Measurements from ENCODE around the gene MSX1.
A peak's percentile ranks its signal among the peaks of the same experiment; 100 is the strongest.

MSX1 gene

DNA sequence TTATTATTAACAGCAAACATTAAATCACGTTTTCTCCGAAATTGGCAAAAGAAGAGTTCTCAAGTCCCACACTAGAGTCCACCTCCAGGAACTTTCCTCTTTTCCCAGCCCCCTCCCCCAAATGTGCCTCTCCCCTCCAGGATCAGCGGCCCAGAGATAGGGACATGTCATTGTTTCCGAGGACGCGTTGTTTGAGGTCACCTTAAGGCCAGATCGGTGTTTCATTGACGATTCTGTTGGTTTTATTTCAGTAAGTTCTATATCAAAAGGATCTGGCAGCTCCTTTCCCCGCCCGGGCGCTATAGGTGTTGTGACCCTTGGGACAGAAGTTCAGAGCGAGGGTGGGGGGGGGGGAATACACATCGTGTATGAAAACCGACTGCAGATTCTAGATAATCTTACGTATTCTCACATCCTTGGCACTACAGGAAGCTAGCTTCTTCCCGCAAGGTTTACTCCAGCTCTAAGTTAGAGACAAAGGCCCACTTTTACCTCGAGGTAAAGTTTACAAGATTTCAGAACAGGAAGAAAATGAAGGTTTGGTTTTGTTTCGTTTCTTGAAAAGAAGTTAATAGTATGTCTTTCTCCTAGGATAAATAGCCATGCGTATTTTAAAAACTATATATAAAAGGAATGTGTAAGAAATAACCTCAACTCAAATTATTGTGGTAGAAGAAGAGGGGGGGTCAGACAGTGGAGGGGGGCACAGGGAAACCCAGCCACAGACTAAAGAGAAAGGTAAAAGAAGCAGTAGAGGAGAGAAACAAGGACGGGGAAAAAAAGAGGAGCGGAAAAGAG is 739 bp upstream of the MSX1 start:
- H3K14ac ChIP-seq (ENCODE audit: low read length) = no peak overlapping the region
- H3K23ac ChIP-seq (ENCODE audit: low read length) = no peak overlapping the region
- H3K4me1 ChIP-seq (ENCODE audit: control insufficient read depth in 1 of 2, insufficient read depth in 2 of 2, low read length in 2 of 2) = peaks cover 16 to 29% of the 10 kb centered on the region in 2 experiments
- peaks cover 14% of the 10 kb centered on the region for H3K79me1 ChIP-seq (ENCODE audit: low read length)
- no peaks in the 10 kb centered on the region for H3K9me3 ChIP-seq (ENCODE audit: insufficient read depth, low read depth, low read length)
- H3K9ac ChIP-seq (ENCODE audit: low read length) = no peak overlapping the region
- no peak overlapping the region for H3K4ac ChIP-seq (ENCODE audit: low read depth, low read length)
- H3K4me2 ChIP-seq (ENCODE audit: low read length) = peak overlapping the region; percentile 72
- H3K36me3 ChIP-seq (ENCODE audit: control insufficient read depth in 1 of 2, insufficient read depth in 2 of 2, low read length in 2 of 2) = peaks cover 18 to 19% of the 10 kb centered on the region in 2 experiments
- no CpG with 5 or more reads among the region's 21 CpGs for WGBS (ENCODE audit: extremely low coverage, insufficient coverage, insufficient read length)
- no peak overlapping the region for H3K18ac ChIP-seq (ENCODE audit: low read length)
- H3K4me3 ChIP-seq (ENCODE audit: low read depth, low read length) = no peak overlapping the region
- H3K27me3 ChIP-seq (ENCODE audit: insufficient read depth, low read length) = peaks cover 44% of the 10 kb centered on the region
- no peak overlapping the region for H2BK120ac ChIP-seq (ENCODE audit: insufficient read depth, low read length, poor library complexity)
- H2BK12ac ChIP-seq (ENCODE audit: low read length) = no peak overlapping the region
- peaks cover 4% of the 10 kb centered on the region for H3K79me2 ChIP-seq (ENCODE audit: control insufficient read depth, insufficient read depth, low read length, poor library complexity)
- no peak overlapping the region for H2BK5ac ChIP-seq (ENCODE audit: low read depth, low read length, poor library complexity)
- H2AK5ac ChIP-seq (ENCODE audit: low read length) = no peak overlapping the region
- H4K8ac ChIP-seq (ENCODE audit: low read depth, low read length) = no peak overlapping the region
- DNase-seq = no peak
- no peak overlapping the region for H4K12ac ChIP-seq (ENCODE audit: low read depth, low read length)
- H2AFZ ChIP-seq (ENCODE audit: insufficient read depth, low read length, poor library complexity) = no peak overlapping the region
- H3K27ac ChIP-seq (ENCODE audit: low read depth, low read length) = no peak overlapping the region
- H4K91ac ChIP-seq (ENCODE audit: low read depth, low read length) = no peak overlapping the region

DNA sequence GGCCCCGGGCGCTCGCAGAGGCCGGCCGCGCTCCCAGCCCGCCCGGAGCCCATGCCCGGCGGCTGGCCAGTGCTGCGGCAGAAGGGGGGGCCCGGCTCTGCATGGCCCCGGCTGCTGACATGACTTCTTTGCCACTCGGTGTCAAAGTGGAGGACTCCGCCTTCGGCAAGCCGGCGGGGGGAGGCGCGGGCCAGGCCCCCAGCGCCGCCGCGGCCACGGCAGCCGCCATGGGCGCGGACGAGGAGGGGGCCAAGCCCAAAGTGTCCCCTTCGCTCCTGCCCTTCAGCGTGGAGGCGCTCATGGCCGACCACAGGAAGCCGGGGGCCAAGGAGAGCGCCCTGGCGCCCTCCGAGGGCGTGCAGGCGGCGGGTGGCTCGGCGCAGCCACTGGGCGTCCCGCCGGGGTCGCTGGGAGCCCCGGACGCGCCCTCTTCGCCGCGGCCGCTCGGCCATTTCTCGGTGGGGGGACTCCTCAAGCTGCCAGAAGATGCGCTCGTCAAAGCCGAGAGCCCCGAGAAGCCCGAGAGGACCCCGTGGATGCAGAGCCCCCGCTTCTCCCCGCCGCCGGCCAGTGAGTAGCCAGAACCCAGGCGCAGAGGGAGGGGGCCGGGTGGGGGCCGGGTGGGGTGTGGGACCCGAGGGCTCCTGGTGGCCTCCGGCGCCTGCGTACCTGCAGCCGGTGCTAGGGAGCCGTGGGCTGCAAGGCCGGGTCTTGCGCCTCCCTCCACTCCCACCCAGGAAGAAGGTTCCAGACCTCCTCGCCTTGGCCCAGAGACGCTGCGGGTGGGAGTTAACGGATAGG is 534 bp downstream of the MSX1 start:
- Histone ChIP-seq H2AFZ (ENCODE audit: insufficient read depth, low read length, poor library complexity) (peak overlapping the region; percentile 32), H3K23ac (ENCODE audit: low read length) (no peak overlapping the region), H3K4me1 (ENCODE audit: control insufficient read depth in 1 of 2, insufficient read depth in 2 of 2, low read length in 2 of 2) (peaks cover 16 to 32% of the 10 kb centered on the region in 2 experiments), H3K4me2 (ENCODE audit: low read length) (peak overlapping the region; percentile 72), H3K9ac (ENCODE audit: low read length) (peak overlapping the region; percentile 95), H3K4me3 (ENCODE audit: low read depth, low read length) (peak overlapping the region; percentile 86), H2AK5ac (ENCODE audit: low read length) (peak overlapping the region; percentile 20), H3K27ac (ENCODE audit: low read depth, low read length) (peak overlapping the region; percentile 33), H3K79me1 (ENCODE audit: low read length) (peaks cover 15% of the 10 kb centered on the region), H2BK120ac (ENCODE audit: insufficient read depth, low read length, poor library complexity) (peak overlapping the region; percentile 54), H3K36me3 (ENCODE audit: control insufficient read depth in 1 of 2, insufficient read depth in 2 of 2, low read length in 2 of 2) (peaks cover 18 to 19% of the 10 kb centered on the region in 2 experiments), H4K8ac (ENCODE audit: low read depth, low read length) (peak overlapping the region; percentile 17), H3K27me3 (ENCODE audit: insufficient read depth, low read length) (peaks cover 44% of the 10 kb centered on the region), H2BK12ac (ENCODE audit: low read length) (peak overlapping the region; percentile 11), H3K14ac (ENCODE audit: low read length) (peak overlapping the region; percentile 88), H2BK5ac (ENCODE audit: low read depth, low read length, poor library complexity) (peak overlapping the region; percentile 70), H4K12ac (ENCODE audit: low read depth, low read length) (peak overlapping the region; percentile 32), H3K18ac (ENCODE audit: low read length) (peak overlapping the region; percentile 95), H3K4ac (ENCODE audit: low read depth, low read length) (peak overlapping the region; percentile 43), H3K9me3 (ENCODE audit: insufficient read depth, low read depth, low read length) (no peaks in the 10 kb centered on the region), H3K79me2 (ENCODE audit: control insufficient read depth, insufficient read depth, low read length, poor library complexity) (peaks cover 4% of the 10 kb centered on the region), H4K91ac (ENCODE audit: low read depth, low read length) (peak overlapping the region; percentile 85)
- WGBS (ENCODE audit: extremely low coverage, insufficient coverage, insufficient read length) = no CpG with 5 or more reads among the region's 80 CpGs
- no peak for DNase-seq

- H3K23ac ChIP-seq (ENCODE audit: low read length) = no peak overlapping the region
- H3K4me1 ChIP-seq (ENCODE audit: control insufficient read depth in 1 of 2, insufficient read depth in 2 of 2, low read length in 2 of 2) = peaks cover 22 to 38% of the 10 kb centered on the region in 2 experiments
- H2AK5ac ChIP-seq (ENCODE audit: low read length) = no peak overlapping the region
- no peak overlapping the region for H4K12ac ChIP-seq (ENCODE audit: low read depth, low read length)
- no peak for DNase-seq
- no peak overlapping the region for H2BK120ac ChIP-seq (ENCODE audit: insufficient read depth, low read length, poor library complexity)
- peaks cover 4% of the 10 kb centered on the region for H3K79me2 ChIP-seq (ENCODE audit: control insufficient read depth, insufficient read depth, low read length, poor library complexity)
- peaks cover 21% of the 10 kb centered on the region for H3K79me1 ChIP-seq (ENCODE audit: low read length)
- H4K8ac ChIP-seq (ENCODE audit: low read depth, low read length) = no peak overlapping the region
- WGBS (ENCODE audit: extremely low coverage, insufficient coverage, insufficient read length) = no CpG with 5 or more reads among the region's 39 CpGs
- H3K9me3 ChIP-seq (ENCODE audit: insufficient read depth, low read depth, low read length) = no peaks in the 10 kb centered on the region
- H3K27ac ChIP-seq (ENCODE audit: low read depth, low read length) = no peak overlapping the region
- no peak overlapping the region for H2AFZ ChIP-seq (ENCODE audit: insufficient read depth, low read length, poor library complexity)
- no peak overlapping the region for H4K91ac ChIP-seq (ENCODE audit: low read depth, low read length)
- peaks cover 18 to 19% of the 10 kb centered on the region in 2 experiments for H3K36me3 ChIP-seq (ENCODE audit: control insufficient read depth in 1 of 2, insufficient read depth in 2 of 2, low read length in 2 of 2)
- H2BK5ac ChIP-seq (ENCODE audit: low read depth, low read length, poor library complexity) = no peak overlapping the region
- H3K4me2 ChIP-seq (ENCODE audit: low read length) = peak overlapping the region; percentile 72
- peak overlapping the region; percentile 86 for H3K4me3 ChIP-seq (ENCODE audit: low read depth, low read length)
- H3K9ac ChIP-seq (ENCODE audit: low read length) = peak overlapping the region; percentile 95
- peak overlapping the region; percentile 20 for H3K18ac ChIP-seq (ENCODE audit: low read length)
- peaks cover 42% of the 10 kb centered on the region for H3K27me3 ChIP-seq (ENCODE audit: insufficient read depth, low read length)
- no peak overlapping the region for H3K4ac ChIP-seq (ENCODE audit: low read depth, low read length)
- H2BK12ac ChIP-seq (ENCODE audit: low read length) = no peak overlapping the region
- H3K14ac ChIP-seq (ENCODE audit: low read length) = peak overlapping the region; percentile 22
Measured at GRCh38 chr4:4860600-4861389, 1.3 kb downstream of the MSX1 start.

GRCh38 chr4:4861390-4862018 is 2.0 kb downstream of the MSX1 start:
- Histone ChIP-seq H3K79me2 (ENCODE audit: control insufficient read depth, insufficient read depth, low read length, poor library complexity) (peaks cover 4% of the 10 kb centered on the region), H4K12ac (ENCODE audit: low read depth, low read length) (no peak overlapping the region), H3K4me2 (ENCODE audit: low read length) (peak overlapping the region; percentile 72), H4K8ac (ENCODE audit: low read depth, low read length) (no peak overlapping the region), H3K9ac (ENCODE audit: low read length) (peak overlapping the region; percentile 95), H2BK5ac (ENCODE audit: low read depth, low read length, poor library complexity) (no peak overlapping the region), H2AFZ (ENCODE audit: insufficient read depth, low read length, poor library complexity) (no peak overlapping the region), H3K79me1 (ENCODE audit: low read length) (peaks cover 26% of the 10 kb centered on the region), H3K27ac (ENCODE audit: low read depth, low read length) (no peak overlapping the region), H3K23ac (ENCODE audit: low read length) (no peak overlapping the region), H2BK12ac (ENCODE audit: low read length) (no peak overlapping the region), H3K18ac (ENCODE audit: low read length) (peak overlapping the region; percentile 41), H3K27me3 (ENCODE audit: insufficient read depth, low read length) (peaks cover 38% of the 10 kb centered on the region), H3K14ac (ENCODE audit: low read length) (no peak overlapping the region), H3K4me1 (ENCODE audit: control insufficient read depth in 1 of 2, insufficient read depth in 2 of 2, low read length in 2 of 2) (peaks cover 20 to 38% of the 10 kb centered on the region in 2 experiments), H3K36me3 (ENCODE audit: control insufficient read depth in 1 of 2, insufficient read depth in 2 of 2, low read length in 2 of 2) (peaks cover 18 to 19% of the 10 kb centered on the region in 2 experiments), H2AK5ac (ENCODE audit: low read length) (no peak overlapping the region), H3K4ac (ENCODE audit: low read depth, low read length) (no peak overlapping the region), H3K9me3 (ENCODE audit: insufficient read depth, low read depth, low read length) (no peaks in the 10 kb centered on the region), H2BK120ac (ENCODE audit: insufficient read depth, low read length, poor library complexity) (no peak overlapping the region), H4K91ac (ENCODE audit: low read depth, low read length) (no peak overlapping the region), H3K4me3 (ENCODE audit: low read depth, low read length) (peak overlapping the region; percentile 86)
- WGBS (ENCODE audit: extremely low coverage, insufficient coverage, insufficient read length) = no CpG with 5 or more reads among the region's 21 CpGs
- DNase-seq = no peak
